Inflammatory macrophage treated with lipopolysaccharide for 1 hour (primary cell): Measurements from ENCODE around the gene ASMTL.
"Not testable (repeated sequence)": the region's sequence is repeated elsewhere in the genome, so short reads cannot be mapped to it uniquely, and the experiment has no call there.

Experiments
- DNase-seq, 2 donors: peaks; one replicate each; pipeline ENCODE4 v3.0.0-alpha.2; 2020 to 2022

The ASMTL gene

GRCh38 chrX:1481636-1482529, 29.2 kb upstream of the ASMTL start:
- peak; percentile 92 to 94 for DNase-seq

- DNase-seq = no peak
Observed at GRCh38 chrX:1480082-1480785, 27.5 kb upstream of the ASMTL start.

GRCh38 chrX:1477801-1478458, 25.2 kb upstream of the ASMTL start:
- no peak for DNase-seq

GRCh38 chrX:1477229-1477628, 24.5 kb upstream of the ASMTL start:
- DNase-seq = no peak

- DNase-seq = no peak
Observed at GRCh38 chrX:1476682-1477081, 24.0 kb upstream of the ASMTL start.

- DNase-seq = no peak
Observed at GRCh38 chrX:1475881-1476280, 23.2 kb upstream of the ASMTL start.

GRCh38 chrX:1475481-1475880, 22.8 kb upstream of the ASMTL start:
- no peak for DNase-seq

GRCh38 chrX:1474593-1474992, 21.9 kb upstream of the ASMTL start:
- DNase-seq = not testable (repeated sequence)

- DNase-seq = no peak
Observed at GRCh38 chrX:1472975-1473374, 20.3 kb upstream of the ASMTL start.

GRCh38 chrX:1468250-1468772, 15.6 kb upstream of the ASMTL start:
- DNase-seq = no peak

- DNase-seq = peak; percentile 44 to 60
Observed at GRCh38 chrX:1466971-1467561, 14.4 kb upstream of the ASMTL start.

GRCh38 chrX:1466232-1466661, 13.5 kb upstream of the ASMTL start:
- DNase-seq = no peak

- DNase-seq = no peak
Observed at GRCh38 chrX:1465286-1466231, 12.8 kb upstream of the ASMTL start.

GRCh38 chrX:1464971-1465285, 12.2 kb upstream of the ASMTL start:
- no peak for DNase-seq

GRCh38 chrX:1464041-1464970, 11.6 kb upstream of the ASMTL start:
- DNase-seq = no peak

GRCh38 chrX:1463581-1463980, 10.9 kb upstream of the ASMTL start:
- DNase-seq = no peak

- no peak for DNase-seq
Observed at GRCh38 chrX:1462596-1463251, 10.0 kb upstream of the ASMTL start.

GRCh38 chrX:1462110-1462509, 9.4 kb upstream of the ASMTL start:
- DNase-seq = no peak

- no peak for DNase-seq
Observed at GRCh38 chrX:1455948-1456280, 3.2 kb upstream of the ASMTL start.
